WTC11 (cell line): ENCODE results near the gene C22orf31. TPM values are rescaled to one million over a fixed set of nuclear protein-coding genes. Genes with fewer than 3 reads are reported as not detected.

Experiments
- ATAC-seq: fragments of 200-7000 bp; cut with Tn5 transposase; 2 replicates; pipeline ENCODE4 v1.10.0; 2021; ENCODE audit warnings: mild to moderate bottlenecking, moderate library complexity
- CTCF ChIA-PET: fragments of 300-600 bp; sonication (Branson Sonifier 250); formaldehyde crosslinking; loops from one replicate; lab custom pipeline; 2021; ENCODE audit warnings: antibody characterized with exemption; lab: Charles Lee
- POLR2A ChIA-PET: fragments of 350-600 bp; sonication (Branson Sonifier 250); formaldehyde crosslinking; loops from one replicate; lab custom pipeline; 2021; ENCODE audit warnings: antibody characterized with exemption; lab: Charles Lee
- DNase-seq: peaks from one replicate; pipeline ENCODE4 v3.0.0; 2021; ENCODE audit warnings: low spot score
- H3K27ac Mint-ChIP-seq: 2 replicates; pipeline ENCODE4 v1.8.0; 2021; ENCODE audit warnings: mixed read lengths
- H3K27me3 Mint-ChIP-seq: 2 replicates; pipeline ENCODE4 v1.8.0; 2021; ENCODE audit warnings: low read depth, mild to moderate bottlenecking, moderate library complexity, mixed read lengths
- H3K36me3 Mint-ChIP-seq: 2 replicates; pipeline ENCODE4 v1.8.0; 2021; ENCODE audit warnings: mixed read lengths
- H3K4me1 Mint-ChIP-seq: 2 replicates; pipeline ENCODE4 v1.8.0; 2022; ENCODE audit warnings: mixed read lengths
- H3K4me3 Mint-ChIP-seq: 2 replicates; pipeline ENCODE4 v1.8.0; 2021; ENCODE audit warnings: mild to moderate bottlenecking, moderate library complexity, mixed read lengths
- H3K9me3 Mint-ChIP-seq: 2 replicates; pipeline ENCODE4 v1.8.0; 2021; ENCODE audit warnings: mixed read lengths
- ESRRA ChIP-seq: sonication (generic); formaldehyde crosslinking; IDR thresholded peaks from 2 replicates; pipeline ENCODE4 v1.8.1; 2022; ENCODE audit warnings: mild to moderate bottlenecking, missing genetic modification reagents, borderline replicate concordance
- SMAD3 ChIP-seq: sonication (generic); formaldehyde crosslinking; IDR thresholded peaks from 2 replicates; pipeline ENCODE4 v1.8.0; 2022; ENCODE audit warnings: missing genetic modification reagents, mild to moderate bottlenecking, borderline replicate concordance
- SP1 ChIP-seq: sonication (generic); formaldehyde crosslinking; conservative IDR thresholded peaks from 2 replicates; pipeline ENCODE4 v1.8.1; 2022; ENCODE audit warnings: missing genetic modification reagents
- TCF7 ChIP-seq: sonication (generic); formaldehyde crosslinking; IDR thresholded peaks from 2 replicates; pipeline ENCODE4 v1.8.0; 2022; ENCODE audit warnings: mild to moderate bottlenecking, low read depth, missing genetic modification reagents, moderate library complexity
- ZNF219 ChIP-seq: sonication (generic); formaldehyde crosslinking; IDR thresholded peaks from 2 replicates; pipeline ENCODE4 v1.8.0; 2023; ENCODE audit warnings: missing genetic modification reagents, mild to moderate bottlenecking, borderline replicate concordance
- ZNF232 ChIP-seq: sonication (generic); formaldehyde crosslinking; IDR thresholded peaks from 2 replicates; pipeline ENCODE4 v1.8.0; 2022; ENCODE audit warnings: mild to moderate bottlenecking, missing genetic modification reagents
- ZNF416 ChIP-seq: fragments of 250-450 bp; sonication (Bioruptor Pico); IDR thresholded peaks from 2 replicates; pipeline ENCODE4 v1.9.0; 2021; ENCODE audit warnings: mild to moderate bottlenecking, inconsistent platforms
- total RNA-seq: library from RNA; stranded (reverse); gene quantifications from 3 replicates; pipeline ENCODE4 v1.2.3, GENCODE V29; 2021
- TF ChIP-seq, protein P1 (sequence below): sonication (generic); formaldehyde crosslinking; IDR thresholded peaks from 2 replicates; pipeline ENCODE4 v1.8.0; 2023; ENCODE audit warnings: missing genetic modification reagents
- TF ChIP-seq, protein P2 (sequence below): sonication (generic); formaldehyde crosslinking; IDR thresholded peaks from 2 replicates; pipeline ENCODE4 v1.8.0; 2023; ENCODE audit warnings: mild to moderate bottlenecking, missing genetic modification reagents
- TF ChIP-seq, protein P3 (sequence below): fragments of 250-450 bp; sonication (Bioruptor Pico); IDR thresholded peaks from 2 replicates; pipeline ENCODE4 v1.9.0; 2021; ENCODE audit warnings: moderate library complexity, mild to moderate bottlenecking, inconsistent platforms, borderline replicate concordance
- TF ChIP-seq, protein P4 (sequence below): fragments of 250-450 bp; sonication (Bioruptor Pico); IDR thresholded peaks from 2 replicates; pipeline ENCODE4 v1.9.0; 2021; ENCODE audit warnings: mild to moderate bottlenecking, borderline replicate concordance

Gene C22orf31
- total RNA-seq, 1 experiment from 2014 or later = not detected

DNA sequence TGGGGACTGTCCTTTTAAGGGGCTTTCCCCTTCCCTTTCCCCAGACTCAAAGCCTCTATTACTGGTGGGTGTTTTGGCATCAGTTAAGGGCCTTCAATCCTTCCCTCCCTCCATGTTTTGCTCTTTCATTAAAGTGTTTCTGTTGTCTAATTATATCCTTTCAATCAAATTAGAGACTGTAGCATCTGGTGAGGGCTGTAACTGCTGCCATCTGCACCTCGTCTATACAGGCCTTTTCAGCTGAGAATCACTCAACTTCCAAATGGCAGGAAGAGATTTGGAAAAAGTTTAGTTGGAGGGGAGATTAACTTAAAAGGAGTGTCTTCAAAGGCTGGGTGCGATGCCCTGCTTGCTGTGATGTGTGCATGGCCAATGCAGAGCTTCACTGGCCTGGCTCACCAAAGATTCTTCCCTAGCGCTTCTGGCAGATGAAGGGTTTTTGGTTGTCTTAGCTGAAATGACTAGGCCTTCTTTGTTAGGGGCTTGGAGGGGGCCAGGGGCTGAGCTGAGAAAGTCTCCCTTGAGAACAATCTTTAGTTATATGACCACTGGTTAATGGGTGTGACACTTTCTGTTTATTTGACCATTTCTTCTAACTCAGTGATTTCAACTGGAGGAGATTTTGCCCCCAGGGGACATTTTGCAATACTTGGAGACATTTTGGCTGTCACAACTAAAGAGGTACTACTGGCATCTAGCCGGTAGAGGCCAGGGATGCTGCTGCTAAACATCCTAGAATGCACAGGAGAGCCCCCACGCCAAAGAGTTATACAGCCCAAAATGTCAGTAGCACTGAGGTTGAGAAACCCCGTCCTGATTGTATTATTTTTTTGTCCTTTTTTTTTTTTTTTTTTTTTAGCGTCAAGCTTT, 18.7 kb upstream of the C22orf31 start:
- no peak overlapping the region for H3K4me3 Mint-ChIP-seq

DNA sequence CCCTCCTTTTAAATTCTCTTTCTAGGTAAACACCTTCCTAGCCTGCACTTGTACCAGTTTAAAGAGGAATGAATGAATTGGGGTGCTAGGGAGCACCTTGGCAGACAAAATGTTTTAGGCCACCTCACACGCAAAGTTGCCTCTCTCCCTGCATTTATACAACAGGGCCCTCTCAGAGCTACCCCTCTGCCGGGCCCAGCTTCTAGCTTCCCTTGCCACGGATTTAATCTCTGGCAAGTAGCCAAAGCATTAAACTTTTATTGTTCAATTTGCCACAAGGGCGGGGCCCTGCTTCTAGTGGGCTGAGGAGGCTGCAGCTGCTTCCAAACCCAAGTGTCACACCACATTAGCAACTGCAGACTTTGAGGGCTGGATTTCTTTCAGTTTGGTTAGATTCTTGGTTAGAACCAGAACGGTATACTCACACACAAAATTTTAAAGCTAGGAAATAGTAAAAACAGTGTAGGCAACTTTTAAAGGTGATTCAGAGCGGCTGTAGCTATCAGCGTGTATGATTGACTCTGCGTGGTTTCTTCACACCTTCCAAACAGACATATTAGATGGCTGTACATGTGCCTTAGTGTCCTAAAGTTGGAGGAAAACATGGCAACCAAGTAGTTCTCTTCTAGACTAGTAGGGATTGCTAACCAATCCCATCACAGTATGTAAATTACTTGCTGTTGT, 17.7 kb upstream of the C22orf31 start:
- no peaks in the 10 kb centered on the region for H3K9me3 Mint-ChIP-seq
- peaks cover 18% of the 10 kb centered on the region for H3K27me3 Mint-ChIP-seq
- peaks cover 28% of the 10 kb centered on the region for H3K4me1 Mint-ChIP-seq
- CTCF ChIA-PET = interaction anchor here (0.6 to 1.4 kb wide), 2 partner anchors 32 to 220 kb away, joined by 3 to 5 read pairs; no protein-coding TSS in a partner anchor
- ATAC-seq = no peak
- H3K4me3 Mint-ChIP-seq = no peak overlapping the region
- POLR2A ChIA-PET = no interaction called here
- TF ChIP-seq, protein P1, sequence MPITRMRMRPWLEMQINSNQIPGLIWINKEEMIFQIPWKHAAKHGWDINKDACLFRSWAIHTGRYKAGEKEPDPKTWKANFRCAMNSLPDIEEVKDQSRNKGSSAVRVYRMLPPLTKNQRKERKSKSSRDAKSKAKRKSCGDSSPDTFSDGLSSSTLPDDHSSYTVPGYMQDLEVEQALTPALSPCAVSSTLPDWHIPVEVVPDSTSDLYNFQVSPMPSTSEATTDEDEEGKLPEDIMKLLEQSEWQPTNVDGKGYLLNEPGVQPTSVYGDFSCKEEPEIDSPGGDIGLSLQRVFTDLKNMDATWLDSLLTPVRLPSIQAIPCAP (CRISPR knock-in tag) = no peak
- TF ChIP-seq, protein P2, sequence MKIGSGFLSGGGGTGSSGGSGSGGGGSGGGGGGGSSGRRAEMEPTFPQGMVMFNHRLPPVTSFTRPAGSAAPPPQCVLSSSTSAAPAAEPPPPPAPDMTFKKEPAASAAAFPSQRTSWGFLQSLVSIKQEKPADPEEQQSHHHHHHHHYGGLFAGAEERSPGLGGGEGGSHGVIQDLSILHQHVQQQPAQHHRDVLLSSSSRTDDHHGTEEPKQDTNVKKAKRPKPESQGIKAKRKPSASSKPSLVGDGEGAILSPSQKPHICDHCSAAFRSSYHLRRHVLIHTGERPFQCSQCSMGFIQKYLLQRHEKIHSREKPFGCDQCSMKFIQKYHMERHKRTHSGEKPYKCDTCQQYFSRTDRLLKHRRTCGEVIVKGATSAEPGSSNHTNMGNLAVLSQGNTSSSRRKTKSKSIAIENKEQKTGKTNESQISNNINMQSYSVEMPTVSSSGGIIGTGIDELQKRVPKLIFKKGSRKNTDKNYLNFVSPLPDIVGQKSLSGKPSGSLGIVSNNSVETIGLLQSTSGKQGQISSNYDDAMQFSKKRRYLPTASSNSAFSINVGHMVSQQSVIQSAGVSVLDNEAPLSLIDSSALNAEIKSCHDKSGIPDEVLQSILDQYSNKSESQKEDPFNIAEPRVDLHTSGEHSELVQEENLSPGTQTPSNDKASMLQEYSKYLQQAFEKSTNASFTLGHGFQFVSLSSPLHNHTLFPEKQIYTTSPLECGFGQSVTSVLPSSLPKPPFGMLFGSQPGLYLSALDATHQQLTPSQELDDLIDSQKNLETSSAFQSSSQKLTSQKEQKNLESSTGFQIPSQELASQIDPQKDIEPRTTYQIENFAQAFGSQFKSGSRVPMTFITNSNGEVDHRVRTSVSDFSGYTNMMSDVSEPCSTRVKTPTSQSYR (CRISPR knock-in tag) = no peak
- TF ChIP-seq ESRRA (CRISPR knock-in tag) (no peak), ZNF219 (CRISPR knock-in tag) (no peak)
- TF ChIP-seq, protein P3, sequence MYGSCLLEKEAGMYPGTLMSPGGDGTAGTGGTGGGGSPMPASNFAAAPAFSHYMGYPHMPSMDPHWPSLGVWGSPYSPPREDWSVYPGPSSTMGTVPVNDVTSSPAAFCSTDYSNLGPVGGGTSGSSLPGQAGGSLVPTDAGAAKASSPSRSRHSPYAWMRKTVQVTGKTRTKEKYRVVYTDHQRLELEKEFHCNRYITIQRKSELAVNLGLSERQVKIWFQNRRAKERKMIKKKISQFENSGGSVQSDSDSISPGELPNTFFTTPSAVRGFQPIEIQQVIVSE = no peak
- TF ChIP-seq, protein P4, sequence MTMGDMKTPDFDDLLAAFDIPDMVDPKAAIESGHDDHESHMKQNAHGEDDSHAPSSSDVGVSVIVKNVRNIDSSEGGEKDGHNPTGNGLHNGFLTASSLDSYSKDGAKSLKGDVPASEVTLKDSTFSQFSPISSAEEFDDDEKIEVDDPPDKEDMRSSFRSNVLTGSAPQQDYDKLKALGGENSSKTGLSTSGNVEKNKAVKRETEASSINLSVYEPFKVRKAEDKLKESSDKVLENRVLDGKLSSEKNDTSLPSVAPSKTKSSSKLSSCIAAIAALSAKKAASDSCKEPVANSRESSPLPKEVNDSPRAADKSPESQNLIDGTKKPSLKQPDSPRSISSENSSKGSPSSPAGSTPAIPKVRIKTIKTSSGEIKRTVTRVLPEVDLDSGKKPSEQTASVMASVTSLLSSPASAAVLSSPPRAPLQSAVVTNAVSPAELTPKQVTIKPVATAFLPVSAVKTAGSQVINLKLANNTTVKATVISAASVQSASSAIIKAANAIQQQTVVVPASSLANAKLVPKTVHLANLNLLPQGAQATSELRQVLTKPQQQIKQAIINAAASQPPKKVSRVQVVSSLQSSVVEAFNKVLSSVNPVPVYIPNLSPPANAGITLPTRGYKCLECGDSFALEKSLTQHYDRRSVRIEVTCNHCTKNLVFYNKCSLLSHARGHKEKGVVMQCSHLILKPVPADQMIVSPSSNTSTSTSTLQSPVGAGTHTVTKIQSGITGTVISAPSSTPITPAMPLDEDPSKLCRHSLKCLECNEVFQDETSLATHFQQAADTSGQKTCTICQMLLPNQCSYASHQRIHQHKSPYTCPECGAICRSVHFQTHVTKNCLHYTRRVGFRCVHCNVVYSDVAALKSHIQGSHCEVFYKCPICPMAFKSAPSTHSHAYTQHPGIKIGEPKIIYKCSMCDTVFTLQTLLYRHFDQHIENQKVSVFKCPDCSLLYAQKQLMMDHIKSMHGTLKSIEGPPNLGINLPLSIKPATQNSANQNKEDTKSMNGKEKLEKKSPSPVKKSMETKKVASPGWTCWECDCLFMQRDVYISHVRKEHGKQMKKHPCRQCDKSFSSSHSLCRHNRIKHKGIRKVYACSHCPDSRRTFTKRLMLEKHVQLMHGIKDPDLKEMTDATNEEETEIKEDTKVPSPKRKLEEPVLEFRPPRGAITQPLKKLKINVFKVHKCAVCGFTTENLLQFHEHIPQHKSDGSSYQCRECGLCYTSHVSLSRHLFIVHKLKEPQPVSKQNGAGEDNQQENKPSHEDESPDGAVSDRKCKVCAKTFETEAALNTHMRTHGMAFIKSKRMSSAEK (CRISPR knock-in tag) = no peak
- TF ChIP-seq, all 79 proteins: peak for 0
- Mint-ChIP-seq H3K27ac (peak overlapping the region; percentile 80; the same call in 1 of the 2 replicates), H3K36me3 (no peaks in the 10 kb centered on the region)
- DNase-seq = no peak

More for the DNA sequence above, 18.7 kb upstream of the C22orf31 start:
- Mint-ChIP-seq H3K27me3 (peaks cover 8% of the 10 kb centered on the region), H3K36me3 (no peaks in the 10 kb centered on the region), H3K4me1 (peaks cover 32% of the 10 kb centered on the region), H3K9me3 (no peaks in the 10 kb centered on the region), H3K27ac (no peak overlapping the region)
- TF ChIP-seq SMAD3 = no peak
- no peak for TF ChIP-seq SP1 (CRISPR knock-in tag)
- no peak for TF ChIP-seq ZNF232 (CRISPR knock-in tag)
- TF ChIP-seq TCF7 = no peak
- no peak for TF ChIP-seq ZNF416 (CRISPR knock-in tag)
- CTCF ChIA-PET = interaction anchor here (1.4 kb wide), 1 partner anchor 31 kb away, joined by 5 read pairs; no protein-coding TSS in a partner anchor
- DNase-seq (no peak), ATAC-seq (no peak)
- POLR2A ChIA-PET = interaction anchor here (0.6 kb wide), 1 partner anchor 180 kb away, joined by 3 read pairs; no protein-coding TSS in a partner anchor
